NCI-H2196 treated with DMSO at 0.1 percent for 48 hours (cell line): ENCODE data around the gene SH2D5.

Source experiments
- DNase-seq: peaks from one replicate; lab custom pipeline; 2025; ENCODE audit not compliant: unreplicated experiment; lab: John Stamatoyannopoulos, UW

The SH2D5 gene

DNA sequence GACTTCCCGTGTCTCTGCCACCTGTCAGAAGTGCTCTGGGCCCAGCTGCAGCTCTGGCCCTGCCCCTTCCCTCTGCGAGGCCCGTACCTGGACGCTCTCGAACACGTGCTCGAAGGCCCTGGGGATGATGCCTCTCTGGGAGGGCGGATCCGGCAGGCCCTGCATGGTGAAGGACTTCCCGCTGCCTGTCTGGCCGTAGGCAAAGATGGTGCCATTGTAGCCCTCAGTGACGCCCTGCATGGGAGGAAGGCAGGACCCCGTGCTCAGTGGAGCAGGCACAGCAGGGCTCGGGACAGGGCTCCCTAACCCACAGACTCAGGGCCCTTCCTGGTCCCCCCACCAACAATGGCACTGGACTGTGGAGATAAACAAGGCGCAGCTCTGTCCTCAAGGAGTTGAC lies 17.1 kb downstream of the SH2D5 start:
- DNase-seq: no peak

DNA sequence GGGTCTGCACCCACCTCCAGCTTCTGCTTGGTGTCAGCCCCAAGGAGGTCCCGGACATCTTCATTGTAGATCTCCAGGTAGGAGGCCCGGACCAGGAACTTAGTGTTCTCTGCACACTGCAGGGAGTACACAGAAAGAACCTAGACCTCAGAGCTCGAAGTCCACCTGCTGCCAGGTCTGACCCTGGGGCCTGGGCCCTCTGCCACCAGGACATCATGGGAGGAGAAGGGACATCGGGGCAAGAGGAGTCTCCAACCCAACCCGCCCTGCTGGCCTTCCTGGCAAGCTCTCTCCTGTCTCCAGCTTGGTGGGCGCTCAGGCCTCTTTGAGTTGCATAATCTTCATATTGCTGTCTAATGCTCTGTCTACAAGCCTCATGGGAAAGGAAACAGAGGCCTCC lies 19.1 kb downstream of the SH2D5 start:
- DNase-seq: no peak

DNA sequence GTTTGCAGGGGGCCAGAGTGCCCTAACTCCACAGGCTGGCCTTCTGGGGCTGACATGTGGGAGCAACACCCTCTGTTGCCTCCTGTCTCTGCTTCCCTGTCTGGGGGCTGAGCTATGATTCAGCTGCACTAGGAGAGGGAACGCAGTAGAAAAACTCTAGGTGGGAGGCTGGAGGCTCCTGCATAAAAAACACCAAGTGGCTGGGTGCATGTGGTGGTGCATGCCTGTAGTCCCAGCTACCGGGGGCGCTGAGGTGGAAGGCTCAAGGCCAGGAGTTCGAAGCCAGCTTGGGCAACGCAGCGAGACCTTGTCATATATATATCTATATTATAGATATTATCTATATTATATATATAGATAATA lies 20.3 kb downstream of the SH2D5 start:
- no peak for DNase-seq

DNA sequence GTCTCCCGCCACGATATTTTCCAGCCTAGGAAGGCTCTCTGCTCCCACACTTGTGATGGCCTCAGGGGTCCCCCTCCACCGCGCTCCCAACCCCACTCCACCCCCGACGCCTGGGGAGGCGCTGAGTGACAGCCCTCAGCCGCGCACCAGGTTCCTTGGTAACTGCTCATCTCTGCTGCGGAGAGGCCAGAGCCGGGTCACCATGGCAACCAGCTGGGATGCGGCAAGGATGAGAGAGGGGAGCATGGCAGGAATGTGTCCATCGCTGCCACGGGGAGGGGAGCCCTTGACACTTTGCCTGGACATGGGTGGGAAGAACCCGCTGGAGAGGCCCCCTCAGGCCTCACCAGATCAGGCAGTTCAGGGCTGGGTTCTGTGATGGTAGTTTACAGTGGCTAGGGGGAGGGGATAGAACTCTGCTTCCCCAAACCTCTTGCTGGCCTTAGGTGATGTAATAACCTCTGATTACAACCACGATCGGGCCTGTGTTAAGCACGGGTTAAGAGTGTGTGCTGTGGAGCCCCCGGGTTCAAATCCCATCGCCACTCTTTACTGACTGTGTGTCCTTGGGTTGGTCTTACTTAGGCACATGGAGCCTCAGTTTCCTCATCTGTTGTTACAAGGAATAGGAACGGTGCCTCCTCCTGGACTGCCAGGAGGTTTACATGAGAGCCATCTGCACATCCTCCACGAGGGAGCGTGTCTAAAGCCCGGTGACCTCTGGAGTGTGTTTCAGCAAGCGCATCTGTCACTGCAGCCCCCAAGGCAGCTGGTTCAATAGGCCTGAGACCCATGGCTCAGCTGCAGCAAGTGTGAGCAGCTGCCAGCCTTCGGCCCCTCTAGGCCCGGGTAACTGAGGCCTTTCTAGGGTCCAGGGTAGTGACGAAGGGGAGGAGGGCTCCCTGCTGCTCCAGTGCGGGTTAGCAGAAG lies 21.0 kb downstream of the SH2D5 start:
- no peak for DNase-seq

DNA sequence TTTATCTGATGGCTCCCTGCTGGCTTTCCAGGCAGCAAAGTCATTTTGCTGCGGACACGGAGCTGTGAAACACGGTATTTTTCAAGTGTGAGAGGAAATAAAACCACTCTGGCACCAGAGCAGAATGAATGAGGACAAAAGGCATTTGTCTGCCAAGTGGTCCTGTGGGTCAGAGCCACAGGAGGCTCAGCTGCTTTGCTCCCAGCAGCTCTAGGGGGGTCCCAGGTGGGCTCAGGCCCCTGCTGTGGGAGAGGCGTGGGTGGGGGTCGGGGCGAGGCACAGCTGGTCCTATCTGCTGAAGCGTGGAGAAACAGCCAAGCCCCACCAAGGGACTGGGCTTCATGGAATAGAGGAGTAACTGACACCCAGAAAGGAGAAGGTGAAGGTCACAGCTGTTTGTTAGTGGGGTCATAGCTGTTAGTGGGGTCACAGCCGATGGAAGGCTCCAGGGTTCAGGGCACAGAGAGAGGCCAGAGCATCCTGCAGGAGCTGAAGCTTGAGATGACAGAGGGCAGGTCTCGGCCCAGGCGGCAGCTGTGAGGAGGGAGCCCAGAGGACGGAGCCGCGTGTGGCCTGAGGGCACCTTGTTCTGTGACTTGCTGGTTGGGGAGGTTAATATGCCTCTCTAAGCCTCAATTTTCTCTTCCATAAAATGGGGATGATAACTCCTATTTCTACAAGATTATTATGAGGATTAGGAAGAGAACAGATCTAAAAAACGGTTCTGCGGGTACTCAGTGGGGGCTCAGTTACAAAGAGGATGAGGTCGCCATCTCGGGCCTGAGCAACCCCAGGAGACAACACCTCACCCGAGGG lies 21.8 kb downstream of the SH2D5 start:
- no peak for DNase-seq

DNA sequence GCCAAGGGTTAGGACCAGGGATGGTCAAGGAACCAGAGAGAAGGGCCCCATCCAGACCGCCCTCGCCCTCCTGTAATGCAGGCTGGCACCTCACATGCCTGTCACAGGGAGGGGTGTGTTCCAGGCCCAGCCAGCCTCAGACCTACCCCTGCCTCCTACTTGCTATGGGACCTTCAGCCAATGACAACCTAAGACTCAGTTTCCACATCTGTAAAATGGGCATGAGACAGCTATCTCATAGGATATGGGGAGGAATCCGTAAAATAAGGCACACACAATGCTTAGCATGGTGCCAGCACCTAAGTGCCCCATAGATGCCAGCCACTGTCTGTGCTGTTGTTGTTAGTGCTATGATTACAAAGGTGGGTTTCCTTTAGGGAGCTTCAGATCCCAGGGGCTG lies 22.6 kb downstream of the SH2D5 start:
- no peak for DNase-seq

DNA sequence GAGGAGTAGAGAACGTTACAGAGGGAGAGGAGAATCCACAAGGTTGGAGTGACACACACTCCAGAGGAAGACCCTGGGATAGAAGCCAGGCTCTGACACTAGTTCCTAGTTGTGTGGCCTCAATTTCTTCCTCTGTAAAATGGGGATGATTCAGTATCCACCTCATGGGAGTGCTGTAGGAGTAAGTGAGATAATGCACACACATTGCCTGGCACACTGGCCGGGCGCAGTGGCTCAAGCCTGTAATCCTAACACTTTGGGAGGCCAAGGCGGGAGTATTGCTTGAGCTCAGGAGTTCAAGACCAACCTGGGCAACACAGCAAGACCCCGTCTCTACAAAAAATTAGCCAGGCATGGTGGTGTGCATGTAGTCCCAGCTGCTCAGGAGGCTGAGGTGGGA lies 23.6 kb downstream of the SH2D5 start:
- no peak for DNase-seq

DNA sequence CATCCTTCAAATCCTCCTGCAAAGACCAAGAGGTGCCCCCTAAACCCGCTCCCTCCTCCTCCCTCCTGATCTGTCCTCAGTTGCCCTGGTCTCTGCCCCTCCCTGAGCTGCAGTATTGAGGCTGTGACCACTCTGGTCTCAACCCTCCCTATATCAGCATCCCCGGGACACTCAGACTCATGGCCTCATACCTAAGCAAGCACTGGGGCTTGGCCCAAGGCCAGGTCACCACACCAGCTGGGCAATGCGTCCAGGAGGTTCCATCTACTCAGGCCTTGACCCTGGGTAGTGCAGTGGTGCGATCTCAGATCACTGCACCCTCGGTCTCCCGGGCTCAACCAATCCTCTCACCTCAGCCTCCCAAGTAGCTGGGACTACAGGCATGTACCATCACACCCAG lies 24.4 kb downstream of the SH2D5 start:
- DNase-seq: no peak

DNA sequence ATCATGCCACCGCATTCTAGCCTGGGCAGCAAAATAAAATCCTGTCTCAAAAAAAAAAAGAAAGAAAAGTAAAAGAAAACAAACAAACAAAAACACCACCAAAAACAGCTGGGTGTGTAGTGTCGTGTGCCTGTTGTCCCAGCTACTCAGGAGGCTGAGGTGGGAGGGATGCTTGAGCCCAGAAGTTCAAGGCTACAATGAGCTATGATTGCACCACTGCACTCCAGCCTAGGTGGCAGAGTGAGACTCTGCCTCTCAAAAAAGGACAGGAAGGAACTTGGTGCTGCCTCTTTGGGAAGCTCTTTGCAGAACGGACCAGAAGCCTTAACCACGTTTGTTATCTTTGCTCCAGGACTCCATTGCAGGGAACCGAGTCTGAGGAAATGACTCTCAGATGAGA lies 25.7 kb downstream of the SH2D5 start:
- no peak for DNase-seq

DNA sequence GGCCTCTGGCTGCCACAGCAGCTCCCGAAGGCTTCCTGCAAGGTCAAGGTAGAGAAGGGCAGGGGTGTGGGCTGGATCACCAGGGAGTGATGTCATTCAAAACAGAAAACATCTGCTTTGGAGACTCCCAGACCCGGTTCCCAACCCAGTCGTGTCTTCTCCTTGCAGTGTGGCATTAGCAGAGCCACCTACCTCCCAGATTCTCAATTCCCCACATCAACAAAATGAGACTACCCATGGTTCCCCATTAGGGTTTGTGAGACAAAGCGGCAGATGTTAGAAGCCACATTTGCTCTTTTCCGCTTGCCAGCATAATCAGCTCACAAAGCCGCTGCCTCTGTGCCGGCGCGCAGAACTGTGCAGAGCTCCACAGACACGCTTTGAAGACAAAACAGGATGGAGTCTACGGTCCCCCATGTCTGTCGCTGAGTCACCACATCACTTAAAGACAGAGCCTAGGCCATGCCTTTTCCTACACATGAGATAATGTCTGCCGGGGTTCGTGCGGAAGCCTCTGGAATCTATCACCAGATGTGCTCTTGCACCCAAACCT lies 27.2 kb downstream of the SH2D5 start:
- no peak for DNase-seq

DNA sequence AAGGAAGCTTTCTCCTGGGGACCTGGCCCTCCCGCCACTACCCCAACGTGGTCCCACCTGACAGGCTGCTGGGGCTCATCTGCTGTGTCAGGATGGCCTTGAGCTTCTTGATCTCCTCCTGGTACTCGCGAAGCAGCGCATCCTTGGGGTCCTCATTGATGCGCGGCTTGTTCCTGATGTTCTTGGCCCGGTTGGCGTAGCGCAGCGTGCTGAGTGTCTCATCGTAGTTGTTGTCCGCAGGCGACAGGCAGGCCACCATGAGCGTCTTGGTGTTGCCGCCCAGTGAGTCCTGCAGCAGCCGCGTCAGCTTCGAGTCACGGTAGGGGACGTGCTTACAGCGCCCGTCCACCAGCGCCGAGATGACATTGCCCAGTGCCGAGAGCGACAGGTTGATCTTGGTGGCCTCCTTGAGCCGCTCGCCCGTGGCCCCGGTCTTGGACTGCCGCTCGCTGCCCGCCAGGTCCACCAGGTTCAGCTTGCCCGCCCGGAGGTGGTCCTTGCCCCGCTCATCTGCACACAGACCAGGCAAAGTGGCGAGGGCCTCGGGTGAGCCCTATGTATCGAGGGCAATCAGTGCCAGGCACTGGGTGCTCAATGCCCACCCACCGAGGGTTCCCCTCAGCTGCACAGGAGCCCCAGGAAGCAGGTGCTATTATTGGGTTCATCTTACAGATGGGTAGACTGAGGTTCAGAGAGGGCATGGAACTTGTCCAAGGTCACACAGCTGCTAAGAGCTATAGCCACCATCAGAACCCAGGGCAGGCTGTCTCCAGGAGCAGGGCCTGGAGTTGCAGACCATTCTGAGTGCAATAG lies 27.9 kb downstream of the SH2D5 start:
- no peak for DNase-seq

DNA sequence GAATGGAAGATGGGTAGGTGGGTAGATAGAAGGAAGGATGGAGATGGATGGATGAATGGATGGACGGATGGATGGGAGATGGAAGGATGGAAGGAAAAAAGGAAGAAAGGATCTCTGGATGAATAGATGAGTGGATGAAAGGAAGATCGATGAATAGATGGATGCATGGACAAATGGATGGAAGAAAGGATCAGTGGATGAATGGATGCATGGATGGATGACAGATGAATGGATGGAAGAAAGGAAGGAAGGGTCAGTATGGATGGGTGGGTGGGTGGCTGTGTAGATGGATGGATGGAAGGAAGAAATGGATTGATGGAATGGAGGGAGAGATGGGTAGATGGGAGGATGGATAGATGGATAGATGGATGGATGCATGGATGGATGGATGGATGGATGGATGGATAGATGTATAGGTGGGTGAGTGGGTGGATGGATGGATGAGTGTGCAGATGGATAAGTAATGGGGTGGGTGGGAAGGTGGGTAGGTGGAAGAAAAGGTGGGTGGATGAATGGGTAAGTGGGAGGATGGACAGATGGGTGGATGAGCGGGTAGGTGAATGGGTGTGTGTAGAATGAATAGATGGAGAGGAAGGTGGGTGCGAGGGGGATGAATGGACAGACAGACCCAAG lies 29.3 kb downstream of the SH2D5 start:
- DNase-seq: no peak

DNA sequence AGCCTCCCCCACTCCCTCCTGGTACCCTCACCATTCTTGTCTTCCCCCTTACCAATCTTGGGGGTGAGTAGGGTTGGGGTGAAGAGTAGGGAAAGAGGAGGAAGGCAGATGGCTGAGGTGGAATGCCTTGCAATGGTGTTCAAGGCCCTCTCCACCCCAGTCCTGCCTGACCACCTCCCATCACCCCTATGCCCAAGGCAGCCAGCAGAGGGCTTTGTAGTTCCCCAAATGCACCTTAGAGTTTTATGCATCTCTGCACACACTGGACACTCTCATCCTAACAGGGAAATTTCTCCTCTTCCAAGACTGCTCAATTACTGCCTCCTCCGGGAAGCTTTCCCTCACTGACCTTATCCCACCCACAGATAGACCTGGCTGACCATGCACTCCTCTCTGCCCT lies 30.1 kb downstream of the SH2D5 start:
- DNase-seq: no peak

DNA sequence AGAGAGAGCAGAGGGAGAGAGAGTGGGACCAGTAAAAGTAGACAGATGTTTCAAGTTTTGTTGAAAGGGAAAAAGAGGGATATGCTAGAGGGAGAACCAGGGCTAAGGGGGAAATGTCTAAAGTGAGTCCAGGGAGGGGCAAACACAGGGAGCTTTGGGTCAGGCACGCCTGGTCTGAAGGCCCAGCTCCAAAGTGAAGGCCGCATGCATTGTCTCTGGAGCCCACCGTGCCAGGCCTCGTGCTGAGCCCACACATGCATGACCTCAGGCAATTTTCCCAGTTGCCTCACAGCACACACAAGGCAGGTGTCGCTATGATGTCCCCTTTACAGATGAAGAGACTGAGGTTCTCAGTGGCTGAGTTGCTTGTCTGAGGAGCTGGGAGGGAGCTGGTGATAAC lies 30.7 kb downstream of the SH2D5 start:
- no peak for DNase-seq

DNA sequence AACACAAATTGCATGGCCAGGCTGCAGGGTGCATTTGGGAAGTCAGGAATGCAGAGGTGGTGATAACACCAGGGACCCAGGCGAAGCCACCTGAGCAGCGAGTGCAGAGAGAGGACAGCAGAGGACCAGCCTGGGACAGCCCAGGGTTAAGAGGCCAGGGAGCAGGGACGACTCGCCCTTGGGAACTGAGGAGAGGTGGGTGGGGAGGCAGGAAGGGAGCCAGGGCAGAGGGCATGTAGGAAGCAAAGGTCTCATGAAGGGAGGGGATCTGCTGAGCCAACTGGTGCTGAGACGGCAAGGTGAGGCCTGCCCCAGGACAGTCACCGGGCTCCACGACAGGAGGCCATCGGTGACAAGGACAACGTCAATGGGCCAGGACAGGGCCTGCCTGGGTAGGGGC lies 31.1 kb downstream of the SH2D5 start:
- no peak for DNase-seq

DNA sequence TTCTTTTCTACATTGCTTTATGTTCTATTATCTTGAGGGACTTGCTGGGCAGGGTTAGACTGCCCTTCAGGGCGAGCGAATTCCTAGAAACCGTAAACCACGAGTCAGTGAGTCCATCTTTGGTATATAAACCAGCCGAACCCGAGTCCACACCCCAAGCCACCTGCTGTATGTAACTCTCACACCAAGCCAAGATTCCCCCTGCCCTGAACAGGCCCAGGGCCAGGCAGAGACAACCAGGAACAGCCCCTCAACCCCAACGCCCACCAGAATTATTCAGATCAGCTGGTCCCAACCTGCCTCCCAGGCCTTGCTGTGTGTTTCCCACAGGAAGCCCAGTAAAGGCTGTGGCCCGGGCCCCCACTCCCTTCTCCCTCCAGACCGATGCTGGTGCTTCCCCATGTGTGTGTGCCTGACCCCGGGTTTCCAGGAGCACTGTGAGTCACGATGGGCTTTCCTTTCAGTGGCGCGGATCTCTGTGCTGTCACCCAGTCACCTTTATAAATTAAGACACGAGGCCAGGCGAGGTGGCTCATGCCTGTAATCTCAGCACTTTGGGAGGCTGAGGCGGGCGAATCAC lies 31.8 kb downstream of the SH2D5 start:
- DNase-seq: no peak

DNA sequence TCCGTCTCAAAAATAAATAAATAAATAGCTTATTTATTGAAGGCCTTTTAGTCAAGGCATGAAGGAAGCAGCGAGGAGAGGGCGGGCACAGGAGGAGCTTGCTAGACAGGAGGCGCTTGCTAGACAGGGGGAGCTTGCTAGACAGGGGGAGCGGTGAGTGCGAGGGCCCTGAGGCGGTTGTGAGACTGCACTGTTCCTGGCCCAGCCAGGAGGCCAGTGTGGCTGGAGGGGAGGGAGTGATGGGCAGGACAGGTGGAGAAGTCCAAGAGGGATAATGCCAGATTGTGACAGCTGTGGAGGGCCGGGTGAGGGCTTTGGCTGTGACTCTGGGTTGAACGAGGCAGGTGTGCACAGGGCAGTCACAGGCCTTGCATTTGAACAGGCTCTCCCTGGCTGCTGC lies 32.9 kb downstream of the SH2D5 start:
- no peak for DNase-seq

DNA sequence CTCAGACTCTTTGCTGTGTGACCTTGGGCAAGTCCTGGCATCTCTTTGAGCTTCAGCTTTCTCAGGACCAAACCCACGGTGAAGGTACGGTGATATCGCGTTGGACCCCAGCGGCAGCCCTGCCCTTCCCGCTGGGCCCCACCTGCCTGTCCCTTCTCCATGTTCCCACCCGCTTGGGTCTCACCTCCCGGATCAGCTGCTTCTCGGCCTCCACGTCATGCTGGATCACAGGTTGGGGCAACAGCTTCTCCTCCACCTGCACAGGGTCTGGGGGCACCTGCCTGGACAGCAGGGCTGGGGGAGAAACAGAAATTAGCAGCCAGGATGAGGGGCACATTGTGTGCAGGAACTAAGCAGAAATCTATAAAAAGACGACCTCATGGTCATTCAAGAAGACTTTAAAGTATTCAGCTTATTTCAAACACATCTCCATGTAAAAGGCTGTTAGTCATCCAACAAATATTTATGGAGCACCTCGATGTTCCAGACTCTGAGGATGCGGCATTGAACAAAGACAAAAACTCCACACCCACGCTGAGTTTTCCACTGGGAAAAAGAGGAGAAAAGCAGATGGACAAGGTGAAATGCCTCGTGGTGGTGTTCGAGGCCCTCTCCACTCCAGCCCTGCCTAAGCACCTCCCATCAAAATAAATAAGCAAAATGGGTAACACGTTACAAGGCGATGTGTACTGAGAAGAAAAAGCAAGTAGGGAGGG lies 34.1 kb downstream of the SH2D5 start:
- DNase-seq: no peak

DNA sequence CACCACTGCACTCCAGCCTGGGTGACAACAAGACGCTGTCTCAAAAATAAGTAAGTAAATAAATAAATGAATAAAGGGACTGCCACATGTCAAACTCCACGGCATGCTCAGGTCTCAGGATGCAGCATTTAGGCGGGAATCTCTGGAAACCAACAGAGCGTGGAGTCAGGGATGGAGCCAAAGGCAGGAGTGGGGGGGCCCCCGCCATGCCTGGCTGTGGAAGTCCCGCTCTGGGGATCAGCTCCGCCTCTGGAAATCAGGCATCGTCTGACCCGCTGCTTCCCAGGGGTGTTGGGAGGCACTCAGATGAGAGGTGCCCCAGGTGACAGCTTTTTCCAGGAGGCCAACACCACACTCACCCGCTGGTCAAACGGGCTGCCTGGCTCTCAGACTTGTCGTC lies 34.9 kb downstream of the SH2D5 start:
- no peak for DNase-seq
